Suppressor macrophage treated with lipopolysaccharide for 4 hours (primary cell): Measurements from ENCODE around the gene PLEKHA8.
A peak's percentile ranks its signal among the peaks of the same experiment; 100 is the strongest.

Experiments
- DNase-seq: peaks from one replicate; pipeline ENCODE4 v3.0.0-alpha.2; 2020

PLEKHA8 gene

GRCh38 chr7:30148426-30148825 lies 120.2 kb downstream of the PLEKHA8 start:
- no peak for DNase-seq

- DNase-seq, result no peak
These were observed 120.8 kb downstream of the PLEKHA8 start for GRCh38 chr7:30148951-30149459.

GRCh38 chr7:30149640-30150272 lies 121.5 kb downstream of the PLEKHA8 start:
- no peak for DNase-seq

GRCh38 chr7:30150711-30151110 lies 122.5 kb downstream of the PLEKHA8 start:
- no peak for DNase-seq

GRCh38 chr7:30154111-30154587 lies 125.9 kb downstream of the PLEKHA8 start:
- no peak for DNase-seq

- no peak for DNase-seq
These were observed 127.3 kb downstream of the PLEKHA8 start for GRCh38 chr7:30155481-30155880.

GRCh38 chr7:30157204-30157603 lies 129.0 kb downstream of the PLEKHA8 start:
- DNase-seq, result no peak

- DNase-seq, result no peak
These were observed 131.0 kb downstream of the PLEKHA8 start for GRCh38 chr7:30159163-30159562.

- DNase-seq, result peak; percentile 79
These were observed 131.5 kb downstream of the PLEKHA8 start for GRCh38 chr7:30159698-30160143.

GRCh38 chr7:30160329-30160728 lies 132.1 kb downstream of the PLEKHA8 start:
- DNase-seq, result no peak

GRCh38 chr7:30162133-30162532 lies 133.9 kb downstream of the PLEKHA8 start:
- no peak for DNase-seq

GRCh38 chr7:30162622-30163124 lies 134.5 kb downstream of the PLEKHA8 start:
- no peak for DNase-seq

GRCh38 chr7:30163231-30163894 lies 135.2 kb downstream of the PLEKHA8 start:
- peak; percentile 61 for DNase-seq

GRCh38 chr7:30164567-30164966 lies 136.4 kb downstream of the PLEKHA8 start:
- peak; percentile 87 for DNase-seq

GRCh38 chr7:30165590-30165989 lies 137.4 kb downstream of the PLEKHA8 start:
- no peak for DNase-seq

GRCh38 chr7:30166155-30166840 lies 138.1 kb downstream of the PLEKHA8 start:
- peak; percentile 77 for DNase-seq

- no peak for DNase-seq
These were observed 138.6 kb downstream of the PLEKHA8 start for GRCh38 chr7:30166841-30167235.

- DNase-seq, result no peak
These were observed 139.7 kb downstream of the PLEKHA8 start for GRCh38 chr7:30167901-30168300.

GRCh38 chr7:30168835-30169573 lies 140.8 kb downstream of the PLEKHA8 start:
- DNase-seq, result peak; percentile 96

- no peak for DNase-seq
These were observed 141.4 kb downstream of the PLEKHA8 start for GRCh38 chr7:30169579-30169978.

GRCh38 chr7:30170476-30171205 lies 142.4 kb downstream of the PLEKHA8 start:
- peak; percentile 95 for DNase-seq
